NOMO-1 treated with DMSO at 0.1 percent for 48 hours (cell line): Measurements from ENCODE around the gene SUGCT.

Experiments used
- DNase-seq: peaks from one replicate; lab custom pipeline; 2025; ENCODE audit not compliant: unreplicated experiment; lab: John Stamatoyannopoulos, UW

The SUGCT gene

GRCh38 chr7:40843338-40843985 is 708.7 kb downstream of the SUGCT start:
- DNase-seq, result no peak

GRCh38 chr7:40845943-40846342 is 711.1 kb downstream of the SUGCT start:
- DNase-seq, result no peak

DNA sequence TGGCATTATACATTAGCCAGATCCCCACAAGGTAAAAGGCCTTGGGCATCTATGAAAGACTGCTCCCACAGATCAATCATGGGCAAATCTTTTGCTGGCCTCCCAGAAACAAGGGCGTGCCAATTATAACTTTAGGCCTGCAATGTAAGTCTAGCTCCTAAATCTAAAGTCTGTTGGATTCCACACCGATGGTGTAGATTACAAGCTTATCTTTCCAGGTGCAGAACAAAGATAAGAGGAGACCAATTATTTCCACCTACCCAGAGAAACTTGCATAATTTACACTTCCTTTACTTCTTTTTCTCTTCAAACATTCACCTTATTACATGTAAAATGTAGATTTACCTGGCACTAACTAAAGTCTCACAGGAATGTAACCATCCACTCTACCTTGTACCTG is 713.1 kb downstream of the SUGCT start:
- DNase-seq, result no peak

DNA sequence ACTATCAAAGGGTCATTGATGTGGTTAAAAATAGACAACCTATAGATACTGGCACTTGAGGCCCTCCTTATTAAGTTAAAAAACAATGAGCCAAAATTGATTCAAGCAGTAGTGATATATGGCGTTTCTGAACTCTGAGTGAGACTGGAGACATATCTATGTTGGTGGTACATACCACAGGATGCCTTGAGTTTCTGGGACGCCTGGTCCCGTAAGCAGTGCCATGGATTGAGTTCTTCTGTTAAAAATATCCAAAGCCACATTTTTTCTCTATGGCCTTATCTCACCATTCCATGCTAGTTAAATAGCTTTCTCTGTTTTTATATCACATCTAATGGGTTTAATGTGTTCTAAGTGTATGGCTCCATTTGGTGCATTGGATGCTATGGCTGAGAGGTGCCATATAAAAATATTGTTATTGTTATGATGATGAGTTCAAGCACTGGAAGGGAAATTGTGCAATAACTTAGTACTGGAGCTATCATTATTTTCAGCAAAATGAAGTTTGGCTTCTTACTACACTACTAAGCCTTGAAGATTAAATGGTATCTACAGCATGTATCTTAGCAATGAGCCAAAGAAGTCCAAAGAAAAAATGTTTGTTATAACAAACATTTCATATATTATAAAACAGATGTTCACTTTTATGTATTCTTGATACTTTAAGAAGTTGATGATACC is 713.9 kb downstream of the SUGCT start:
- DNase-seq, result no peak

DNA sequence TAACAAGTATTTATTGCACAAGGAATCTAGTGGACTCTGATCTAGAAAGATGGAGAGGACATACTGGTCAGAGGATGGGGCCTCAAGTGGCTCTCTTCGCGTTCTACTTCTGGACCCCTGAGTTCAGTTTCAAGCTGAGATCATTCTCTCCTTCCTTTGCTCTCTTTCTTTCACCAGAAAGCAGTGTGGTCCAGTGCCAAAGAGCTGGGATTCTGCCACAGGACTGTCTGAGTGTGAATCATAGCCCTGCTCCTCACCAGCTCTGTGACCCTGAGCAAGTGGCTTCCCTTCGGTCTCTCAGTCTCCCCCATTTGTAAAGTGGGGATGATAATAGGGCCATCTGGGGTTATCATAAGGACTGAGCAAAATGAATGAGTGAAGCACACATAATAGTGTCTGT is 715.2 kb downstream of the SUGCT start:
- DNase-seq, result no peak

GRCh38 chr7:40851001-40851400 is 716.2 kb downstream of the SUGCT start:
- no peak for DNase-seq

- DNase-seq, result no peak
Observed at GRCh38 chr7:40859076-40859475, 724.3 kb downstream of the SUGCT start.

- DNase-seq, result no peak
Observed at GRCh38 chr7:40859965-40860543, 725.2 kb downstream of the SUGCT start.

- DNase-seq, result no peak
Observed at GRCh38 chr7:40865441-40866233, 730.8 kb downstream of the SUGCT start.

DNA sequence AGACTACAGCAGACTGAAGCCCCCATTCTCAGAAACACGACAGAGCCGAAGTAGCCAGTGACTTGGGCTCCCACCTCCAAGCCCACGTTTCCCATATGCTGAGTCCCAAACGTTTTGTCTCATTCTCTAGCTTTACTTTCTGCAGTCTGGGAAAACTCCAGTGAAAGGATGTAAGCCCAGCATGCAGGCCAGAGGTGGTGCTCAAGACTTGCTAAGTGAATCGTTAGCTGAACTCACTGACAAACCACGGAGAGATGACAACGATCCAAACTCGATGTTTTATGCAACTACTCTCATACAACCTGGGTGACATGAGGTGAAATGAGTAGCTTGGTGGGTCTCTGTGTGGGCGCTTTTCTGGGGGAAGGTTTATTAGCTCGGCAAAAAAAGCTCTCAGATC is 731.8 kb downstream of the SUGCT start:
- DNase-seq, result no peak

DNA sequence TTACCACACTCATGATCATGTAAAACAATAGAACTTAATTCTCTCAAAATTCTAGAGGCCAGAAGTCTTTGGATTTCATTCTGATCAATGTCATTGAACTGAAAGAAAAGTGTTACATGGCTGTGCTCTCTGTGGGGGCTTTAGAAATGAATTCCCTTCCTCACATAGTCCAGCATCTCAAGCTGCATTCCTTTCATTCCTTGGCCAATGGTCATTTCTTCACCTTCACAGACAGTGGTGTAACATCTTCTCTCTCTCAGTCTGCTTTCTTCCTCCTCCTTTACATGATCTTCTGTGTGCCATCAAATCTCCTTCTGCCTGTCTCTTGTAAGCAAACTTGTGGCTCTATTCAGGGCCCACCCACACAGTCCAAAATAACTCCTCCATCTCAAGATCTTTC is 735.3 kb downstream of the SUGCT start:
- DNase-seq, result no peak

- no peak for DNase-seq
Observed at GRCh38 chr7:40873248-40873647, 738.4 kb downstream of the SUGCT start.

GRCh38 chr7:40874756-40875155 is 740.0 kb downstream of the SUGCT start:
- no peak for DNase-seq

DNA sequence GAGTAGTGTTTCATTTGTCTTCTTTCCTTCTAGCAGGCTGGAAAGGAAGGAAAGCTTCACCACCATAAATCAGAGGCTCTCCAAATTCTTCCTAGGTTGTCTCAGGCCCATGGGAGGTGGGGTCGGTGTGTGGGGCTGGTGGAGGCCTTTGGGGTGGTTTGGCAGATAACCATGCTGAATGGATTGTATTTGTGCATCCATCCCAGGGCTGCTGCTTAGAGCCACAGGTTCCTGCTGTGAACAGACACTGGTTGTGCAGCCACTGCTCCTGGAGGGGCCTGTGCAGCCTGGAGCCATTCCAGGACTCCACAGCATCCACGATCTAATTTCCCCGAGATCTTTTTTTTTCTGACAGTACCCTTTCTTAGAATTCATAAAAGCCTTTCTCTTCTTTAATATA is 741.8 kb downstream of the SUGCT start:
- DNase-seq, result no peak

GRCh38 chr7:40879941-40880543 is 745.2 kb downstream of the SUGCT start:
- DNase-seq, result no peak

DNA sequence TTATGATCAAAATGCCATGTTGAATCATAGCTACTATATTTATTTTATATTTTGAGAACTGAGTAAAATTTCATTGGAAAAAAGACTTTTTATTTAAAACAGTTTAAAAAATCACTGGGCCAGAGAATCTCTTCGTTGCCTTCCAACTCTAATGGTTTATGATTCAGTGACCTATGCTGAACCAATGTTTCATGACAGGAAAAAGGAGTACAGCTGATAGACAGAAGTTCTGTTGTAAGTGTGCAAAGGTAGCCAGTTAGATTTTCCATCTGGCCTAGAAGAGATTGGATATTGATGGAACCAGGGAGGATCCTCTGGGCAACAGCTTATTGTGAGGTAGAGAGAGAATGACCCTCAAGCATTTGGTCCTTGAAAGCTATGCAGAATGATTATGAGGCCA is 745.8 kb downstream of the SUGCT start:
- no peak for DNase-seq

DNA sequence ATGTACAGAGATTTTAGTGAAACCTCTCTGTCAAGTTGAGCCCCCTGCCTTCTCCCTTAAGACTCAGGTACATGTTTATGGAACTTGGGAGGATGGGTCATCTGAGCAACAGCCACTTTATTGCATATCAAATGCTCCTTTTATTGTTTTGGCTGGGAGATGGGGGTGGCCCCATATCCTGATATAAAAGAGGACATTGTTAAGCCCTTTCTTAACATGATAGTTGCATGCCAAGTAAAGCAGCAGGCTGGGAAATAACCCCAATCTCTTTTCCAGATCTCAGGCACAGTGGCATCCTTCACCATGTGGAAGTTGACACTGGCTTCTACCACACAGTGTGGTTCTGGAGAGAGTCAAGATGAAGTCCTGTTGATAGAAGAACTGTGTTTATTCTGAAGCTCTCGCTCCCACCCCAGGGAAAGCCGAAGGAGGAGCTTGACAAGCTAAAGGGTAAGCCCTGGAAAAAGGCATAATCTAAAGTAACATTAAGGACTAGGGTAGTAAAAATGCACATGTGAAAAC is 746.7 kb downstream of the SUGCT start:
- DNase-seq, result no peak

- no peak for DNase-seq
Observed at GRCh38 chr7:40882071-40882658, 747.4 kb downstream of the SUGCT start.

GRCh38 chr7:40883826-40884225 is 749.0 kb downstream of the SUGCT start:
- DNase-seq, result no peak

GRCh38 chr7:40884241-40884640 is 749.4 kb downstream of the SUGCT start:
- no peak for DNase-seq

DNA sequence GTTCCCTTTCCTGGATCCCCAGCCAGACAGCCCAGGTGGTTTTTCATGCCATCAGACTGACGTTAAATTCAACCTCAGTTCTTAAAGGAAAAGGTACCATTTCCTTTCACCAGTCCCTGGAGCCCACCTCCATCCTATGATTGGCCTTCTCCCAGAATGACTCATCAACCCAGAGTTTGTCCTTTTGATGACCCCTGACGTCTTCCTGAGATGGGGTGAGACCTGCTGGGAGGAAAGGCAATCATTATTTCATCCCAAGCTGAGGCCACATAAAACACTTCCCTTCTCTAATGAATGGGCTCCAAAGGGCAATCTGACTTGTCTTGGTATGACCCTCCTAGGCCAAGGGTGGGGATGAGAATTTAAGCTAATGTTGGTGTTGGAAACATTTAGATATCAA is 750.7 kb downstream of the SUGCT start:
- no peak for DNase-seq
